Prostate gland (tissue), 2 donors: ENCODE measurements around the gene GCHFR. TPM values are rescaled to one million over a fixed set of nuclear protein-coding genes. Genes with fewer than 3 reads are reported as not detected.
A peak's percentile ranks its signal among the peaks of the same experiment; 100 is the strongest.

Experiments used
- DNase-seq: peaks from one replicate; pipeline ENCODE4 v3.0.0-alpha.2; 2019; ENCODE audit warnings: low spot score
- H3K27ac ChIP-seq, 2 donors: fragments of 200-600 bp; sonication (generic); 2 replicates each; pipeline ENCODE4 v1.5.1; 2017 to 2019
- H3K27me3 ChIP-seq: fragments of 200-600 bp; sonication (generic); replicated peaks from 2 replicates; pipeline ENCODE4 v1.5.1; 2019; ENCODE audit not compliant: insufficient read depth
- H3K36me3 ChIP-seq, 2 donors: fragments of 200-600 bp; sonication (generic); 1 replicate in 1 of 2; 2 replicates in 1 of 2; pipeline versions ENCODE4 v1.5.1 to v1.8.1; 2017 to 2019
- H3K4me1 ChIP-seq: fragments of 200-600 bp; sonication (generic); replicated peaks from 2 replicates; pipeline ENCODE4 v1.5.1; 2019
- H3K4me3 ChIP-seq, 2 donors: fragments of 200-600 bp; sonication (generic); 2 replicates each; pipeline ENCODE4 v1.5.1; 2017 to 2019
- H3K9me3 ChIP-seq: fragments of 200-600 bp; sonication (generic); 2 replicates; pipeline ENCODE4 v1.5.1; 2017
- POLR2A ChIP-seq: fragments of 450-650 bp; IDR thresholded peaks from one replicate; pipeline ENCODE4 v1.6.1; 2016; ENCODE audit warnings: antibody characterized with exemption, mild to moderate bottlenecking
- POLR2AphosphoS5 ChIP-seq: sonication (generic); formaldehyde crosslinking; IDR thresholded peaks from one replicate; pipeline ENCODE4 v1.6.1; 2017; ENCODE audit warnings: antibody characterized with exemption
- WGBS: methylation state at CpG from one replicate; pipeline ENCODE4 v1.1.5; 2018; 5-methylcytosine and 5-hydroxymethylcytosine counted together
- intact Hi-C: fragments of 100-400 bp; cut with DNase I; formaldehyde crosslinking; loops from one replicate; pipeline ENCODE4 v1.14.2; 2022
- total RNA-seq, 2 donors: library from RNA; depleted of rRNA; stranded (reverse); fragments of >200 nt; gene quantifications; one replicate each; pipeline ENCODE4 v1.1.0, GENCODE V29; 2016
- TF ChIP-seq, protein P1 (sequence below), 4 experiments: fragments of 200-600 bp in 2 of 4; fragments of 450-650 bp in 2 of 4; sonication (generic) in 2 of 4; IDR thresholded peaks; 1 replicate in 3 of 4; 2 replicates in 1 of 4; pipeline ENCODE4 v1.5.1; 2016 to 2019; ENCODE audit warnings: antibody characterized with exemption in 4 of 4, mild to moderate bottlenecking in 2 of 4, moderate library complexity in 2 of 4

The GCHFR gene
- total RNA-seq, 2 donors from 2014 or later = 14.3 to 61.3 TPM

DNA sequence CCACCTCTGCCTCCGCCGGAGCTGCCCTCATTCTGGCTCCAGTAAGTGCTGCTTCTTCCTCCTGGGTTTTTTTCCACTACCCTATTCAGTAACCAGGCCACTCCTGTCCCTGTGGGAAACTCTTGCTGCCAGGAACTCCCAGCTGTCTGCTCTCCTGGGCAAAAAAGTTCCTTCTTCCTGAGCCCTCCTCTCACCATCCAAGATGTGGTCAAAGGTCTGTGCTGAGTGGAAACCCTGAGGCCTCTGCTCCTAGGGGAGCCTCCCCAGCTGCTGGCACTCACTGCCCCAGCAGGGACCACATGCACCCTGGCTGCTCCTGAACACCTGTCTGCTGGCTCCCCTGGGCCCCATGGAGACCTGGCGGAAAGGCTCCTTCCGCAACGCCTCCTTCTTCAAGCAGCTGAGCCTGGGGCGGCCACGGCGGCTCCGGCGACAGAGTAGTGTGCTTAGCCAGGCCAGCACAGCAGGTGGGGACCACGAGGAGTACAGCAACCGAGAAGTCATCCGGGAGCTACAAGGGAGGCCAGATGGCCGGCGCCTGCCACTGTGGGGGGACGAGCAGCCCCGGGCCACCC, 6.4 kb downstream of the GCHFR start:
- intact Hi-C loops = no loop called here
- TF ChIP-seq, protein P1, sequence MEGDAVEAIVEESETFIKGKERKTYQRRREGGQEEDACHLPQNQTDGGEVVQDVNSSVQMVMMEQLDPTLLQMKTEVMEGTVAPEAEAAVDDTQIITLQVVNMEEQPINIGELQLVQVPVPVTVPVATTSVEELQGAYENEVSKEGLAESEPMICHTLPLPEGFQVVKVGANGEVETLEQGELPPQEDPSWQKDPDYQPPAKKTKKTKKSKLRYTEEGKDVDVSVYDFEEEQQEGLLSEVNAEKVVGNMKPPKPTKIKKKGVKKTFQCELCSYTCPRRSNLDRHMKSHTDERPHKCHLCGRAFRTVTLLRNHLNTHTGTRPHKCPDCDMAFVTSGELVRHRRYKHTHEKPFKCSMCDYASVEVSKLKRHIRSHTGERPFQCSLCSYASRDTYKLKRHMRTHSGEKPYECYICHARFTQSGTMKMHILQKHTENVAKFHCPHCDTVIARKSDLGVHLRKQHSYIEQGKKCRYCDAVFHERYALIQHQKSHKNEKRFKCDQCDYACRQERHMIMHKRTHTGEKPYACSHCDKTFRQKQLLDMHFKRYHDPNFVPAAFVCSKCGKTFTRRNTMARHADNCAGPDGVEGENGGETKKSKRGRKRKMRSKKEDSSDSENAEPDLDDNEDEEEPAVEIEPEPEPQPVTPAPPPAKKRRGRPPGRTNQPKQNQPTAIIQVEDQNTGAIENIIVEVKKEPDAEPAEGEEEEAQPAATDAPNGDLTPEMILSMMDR (IDR thresholded peaks at IDR 0.05) = no peak
- no peak for TF ChIP-seq POLR2AphosphoS5
- TF ChIP-seq POLR2A = no peak
- peak; percentile 29 for DNase-seq
- no peaks in the 10 kb centered on the region for H3K9me3 ChIP-seq
- H3K4me1 ChIP-seq = peaks cover 19% of the 10 kb centered on the region
- H3K27ac ChIP-seq = peak overlapping the region; percentile 76 to 80
- peaks cover 0 to 3% of the 10 kb centered on the region in 2 donors for H3K36me3 ChIP-seq
- H3K4me3 ChIP-seq = no peak overlapping the region
- 78% methylated on average over 16 of the region's 17 CpGs for WGBS
- no peaks in the 10 kb centered on the region for H3K27me3 ChIP-seq

DNA sequence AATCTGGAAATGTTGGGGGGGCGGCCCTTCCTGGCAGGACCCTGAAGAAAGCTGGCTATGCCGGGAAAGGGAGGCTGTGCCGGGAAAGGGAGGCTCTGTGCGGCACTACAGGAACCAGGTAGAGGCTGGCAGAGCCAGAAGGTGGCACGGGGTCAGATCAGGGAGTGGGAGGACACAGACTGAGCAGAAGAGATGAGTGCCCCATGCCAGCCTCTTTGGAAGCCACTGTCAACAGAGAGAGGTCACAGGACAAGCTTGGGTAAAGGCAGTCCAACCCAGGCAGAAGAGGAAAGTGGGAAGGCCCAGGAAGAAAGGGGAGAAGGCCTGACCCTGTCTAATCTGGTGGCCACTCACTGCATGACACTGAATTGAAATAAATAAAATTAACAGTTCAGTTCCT, 7.4 kb downstream of the GCHFR start:
- TF ChIP-seq, protein P1 (IDR thresholded peaks at IDR 0.05) = no peak
- TF ChIP-seq POLR2A (no peak), POLR2AphosphoS5 (no peak)
- peaks cover 23% of the 10 kb centered on the region for H3K4me1 ChIP-seq
- intact Hi-C loops = no loop called here
- no peaks in the 10 kb centered on the region for H3K9me3 ChIP-seq
- H3K27ac ChIP-seq = peak overlapping the region; percentile 37 to 80
- WGBS = 94% methylated on average over 5 of the region's 5 CpGs
- no peak for DNase-seq
- peaks cover 0 to 4% of the 10 kb centered on the region in 2 donors for H3K36me3 ChIP-seq
- no peaks in the 10 kb centered on the region for H3K27me3 ChIP-seq
- H3K4me3 ChIP-seq = no peak overlapping the region

- intact Hi-C loops = no loop called here
- peaks cover 26% of the 10 kb centered on the region for H3K4me1 ChIP-seq
- 84% methylated on average over 13 of the region's 13 CpGs for WGBS
Measured at GRCh38 chr15:40772014-40772413, 8.1 kb downstream of the GCHFR start.

GRCh38 chr15:40773496-40773895, 9.6 kb downstream of the GCHFR start:
- Histone ChIP-seq H3K27ac (no peak overlapping the region), H3K4me3 (no peak overlapping the region)

More at GRCh38 chr15:40772014-40772413, 8.1 kb downstream of the GCHFR start:
- no peak for DNase-seq
- TF ChIP-seq POLR2AphosphoS5 (no peak), POLR2A (no peak)
- TF ChIP-seq, protein P1 (IDR thresholded peaks at IDR 0.05) = no peak
- no peaks in the 10 kb centered on the region for H3K9me3 ChIP-seq
- no peak overlapping the region for H3K27ac ChIP-seq
- H3K4me3 ChIP-seq = no peak overlapping the region
- peaks cover 0 to 4% of the 10 kb centered on the region in 2 donors for H3K36me3 ChIP-seq
- H3K27me3 ChIP-seq = no peaks in the 10 kb centered on the region

More at GRCh38 chr15:40773496-40773895, 9.6 kb downstream of the GCHFR start:
- Histone ChIP-seq H3K36me3 (peaks cover 0 to 4% of the 10 kb centered on the region in 2 donors), H3K27me3 (no peaks in the 10 kb centered on the region), H3K9me3 (no peaks in the 10 kb centered on the region), H3K4me1 (peaks cover 26% of the 10 kb centered on the region)
- DNase-seq = no peak
- 91% methylated on average over 8 of the region's 8 CpGs for whole genome bisulfite sequencing
- TF ChIP-seq POLR2A (no peak), POLR2AphosphoS5 (no peak)
- TF ChIP-seq, protein P1 (IDR thresholded peaks at IDR 0.05) = no peak
- intact Hi-C loops = no loop called here
